ENCODE results near the gene TIGD2. TPM values are rescaled to one million over a fixed set of nuclear protein-coding genes. Genes with fewer than 3 reads are reported as not detected.
A peak's percentile ranks its signal among the peaks of the same experiment; 100 is the strongest.

TIGD2 gene
- total RNA-seq (2014; rRNA removed; shearing (Covaris generic); ENCODE audit: low replicate concordance), result 4.4 and 7.2 TPM in 2 replicates

- DNase-seq, result peak; percentile 94
- no peak within 1 kb of the TSS for H3K27ac ChIP-seq (ENCODE audit: low read length)
- peaks cover 17% of the 10 kb centered on the region for H3K4me1 ChIP-seq (ENCODE audit: low read length)
- H3K4me2 ChIP-seq (ENCODE audit: low read depth, low read length, poor library complexity, severe bottlenecking), result peak within 1 kb of the TSS; percentile 86
- H3K9ac ChIP-seq (ENCODE audit: low read length), result peak within 1 kb of the TSS; percentile 80
- H3K36me3 ChIP-seq (ENCODE audit: insufficient read depth, low read length), result no peaks in the 10 kb centered on the region
- H3K27me3 ChIP-seq (ENCODE audit: low read length), result no peaks in the 10 kb centered on the region
- peak within 1 kb of the TSS; percentile 73 for H3K4me3 ChIP-seq (ENCODE audit: low read length)
- H4K20me1 ChIP-seq (ENCODE audit: insufficient read depth, low read depth, low read length), result no peaks in the 10 kb centered on the region; the same call in 1 of the 2 replicates
- 0 out of 2 replicates have a peak, but pooled peaks cover 3% of the 10 kb centered on the region for H3K9me2 ChIP-seq (replicated peaks; ENCODE audit: insufficient read depth, low read length)
- H3K79me2 ChIP-seq (ENCODE audit: low read length), result no peaks in the 10 kb centered on the region
- no peaks in the 10 kb centered on the region for H3K9me3 ChIP-seq (ENCODE audit: low read length)
- peak within 1 kb of the TSS; percentile 97 for H2AFZ ChIP-seq (ENCODE audit: low read length)
Observed at GRCh38 chr4:89110986-89111832, at the start of gene TIGD2. TIGD2 (plus strand) TSS chr4:89111533; CDS start chr4:89112975, 1,442 bp downstream.

- Histone ChIP-seq H3K27ac (ENCODE audit: low read length) (no peak overlapping the region), H3K9me2 (replicated peaks; ENCODE audit: insufficient read depth, low read length) (no peaks in the 10 kb centered on the region), H3K4me2 (ENCODE audit: low read depth, low read length, poor library complexity, severe bottlenecking) (no peak overlapping the region), H3K9me3 (ENCODE audit: low read length) (no peaks in the 10 kb centered on the region), H4K20me1 (ENCODE audit: insufficient read depth, low read depth, low read length) (no peaks in the 10 kb centered on the region), H3K4me3 (ENCODE audit: low read length) (no peak overlapping the region), H3K4me1 (ENCODE audit: low read length) (no peaks in the 10 kb centered on the region), H2AFZ (ENCODE audit: low read length) (no peak overlapping the region), H3K9ac (ENCODE audit: low read length) (no peak overlapping the region), H3K27me3 (ENCODE audit: low read length) (no peaks in the 10 kb centered on the region), H3K79me2 (ENCODE audit: low read length) (no peaks in the 10 kb centered on the region), H3K36me3 (ENCODE audit: insufficient read depth, low read length) (no peaks in the 10 kb centered on the region)
- DNase-seq, result no peak
Observed at GRCh38 chr4:89064848-89065247, 46.5 kb upstream of the TIGD2 start.

- no peaks in the 10 kb centered on the region for H3K27me3 ChIP-seq (ENCODE audit: low read length)
- H3K4me3 ChIP-seq (ENCODE audit: low read length), result no peak overlapping the region
- H3K9ac ChIP-seq (ENCODE audit: low read length), result no peak overlapping the region
- no peak overlapping the region for H2AFZ ChIP-seq (ENCODE audit: low read length)
- H3K4me2 ChIP-seq (ENCODE audit: low read depth, low read length, poor library complexity, severe bottlenecking), result no peak overlapping the region
- H3K27ac ChIP-seq (ENCODE audit: low read length), result no peak overlapping the region
- H3K4me1 ChIP-seq (ENCODE audit: low read length), result no peaks in the 10 kb centered on the region
- H3K79me2 ChIP-seq (ENCODE audit: low read length), result no peaks in the 10 kb centered on the region
- no peak for DNase-seq
- no peaks in the 10 kb centered on the region for H3K36me3 ChIP-seq (ENCODE audit: insufficient read depth, low read length)
- H3K9me2 ChIP-seq (replicated peaks; ENCODE audit: insufficient read depth, low read length), result no peaks in the 10 kb centered on the region
- H4K20me1 ChIP-seq (ENCODE audit: insufficient read depth, low read depth, low read length), result no peaks in the 10 kb centered on the region
- H3K9me3 ChIP-seq (ENCODE audit: low read length), result no peaks in the 10 kb centered on the region
Observed at GRCh38 chr4:89067417-89067816, 43.9 kb upstream of the TIGD2 start.

- H3K4me3 ChIP-seq (ENCODE audit: low read length), result no peak overlapping the region
- no peak overlapping the region for H3K27ac ChIP-seq (ENCODE audit: low read length)
- H4K20me1 ChIP-seq (ENCODE audit: insufficient read depth, low read depth, low read length), result no peaks in the 10 kb centered on the region
- no peaks in the 10 kb centered on the region for H3K9me2 ChIP-seq (replicated peaks; ENCODE audit: insufficient read depth, low read length)
- DNase-seq, result no peak
- H3K4me1 ChIP-seq (ENCODE audit: low read length), result no peaks in the 10 kb centered on the region
- H3K9ac ChIP-seq (ENCODE audit: low read length), result no peak overlapping the region
- H3K27me3 ChIP-seq (ENCODE audit: low read length), result no peaks in the 10 kb centered on the region
- H3K79me2 ChIP-seq (ENCODE audit: low read length), result no peaks in the 10 kb centered on the region
- H3K4me2 ChIP-seq (ENCODE audit: low read depth, low read length, poor library complexity, severe bottlenecking), result no peak overlapping the region
- H3K36me3 ChIP-seq (ENCODE audit: insufficient read depth, low read length), result no peaks in the 10 kb centered on the region
- no peak overlapping the region for H2AFZ ChIP-seq (ENCODE audit: low read length)
- H3K9me3 ChIP-seq (ENCODE audit: low read length), result no peaks in the 10 kb centered on the region
Observed at GRCh38 chr4:89069481-89069880, 41.9 kb upstream of the TIGD2 start.

GRCh38 chr4:89070041-89070440 is 41.3 kb upstream of the TIGD2 start:
- Histone ChIP-seq H3K27ac (ENCODE audit: low read length) (no peak overlapping the region), H3K9ac (ENCODE audit: low read length) (no peak overlapping the region), H4K20me1 (ENCODE audit: insufficient read depth, low read depth, low read length) (no peaks in the 10 kb centered on the region), H3K79me2 (ENCODE audit: low read length) (no peaks in the 10 kb centered on the region), H3K4me3 (ENCODE audit: low read length) (no peak overlapping the region), H3K27me3 (ENCODE audit: low read length) (no peaks in the 10 kb centered on the region), H2AFZ (ENCODE audit: low read length) (no peak overlapping the region), H3K9me3 (ENCODE audit: low read length) (no peaks in the 10 kb centered on the region), H3K4me1 (ENCODE audit: low read length) (no peaks in the 10 kb centered on the region), H3K36me3 (ENCODE audit: insufficient read depth, low read length) (no peaks in the 10 kb centered on the region), H3K4me2 (ENCODE audit: low read depth, low read length, poor library complexity, severe bottlenecking) (no peak overlapping the region), H3K9me2 (replicated peaks; ENCODE audit: insufficient read depth, low read length) (no peaks in the 10 kb centered on the region)
- no peak for DNase-seq

GRCh38 chr4:89071311-89071710 is 40.0 kb upstream of the TIGD2 start:
- Histone ChIP-seq H3K4me3 (ENCODE audit: low read length) (no peak overlapping the region), H3K27me3 (ENCODE audit: low read length) (peaks cover 3% of the 10 kb centered on the region; the same call in 1 of the 2 replicates), H3K9ac (ENCODE audit: low read length) (no peak overlapping the region), H3K27ac (ENCODE audit: low read length) (no peak overlapping the region), H3K36me3 (ENCODE audit: insufficient read depth, low read length) (no peaks in the 10 kb centered on the region), H3K9me3 (ENCODE audit: low read length) (no peaks in the 10 kb centered on the region), H3K4me1 (ENCODE audit: low read length) (no peaks in the 10 kb centered on the region), H2AFZ (ENCODE audit: low read length) (no peak overlapping the region), H3K4me2 (ENCODE audit: low read depth, low read length, poor library complexity, severe bottlenecking) (no peak overlapping the region), H4K20me1 (ENCODE audit: insufficient read depth, low read depth, low read length) (no peaks in the 10 kb centered on the region), H3K79me2 (ENCODE audit: low read length) (no peaks in the 10 kb centered on the region), H3K9me2 (replicated peaks; ENCODE audit: insufficient read depth, low read length) (no peaks in the 10 kb centered on the region)
- DNase-seq, result no peak

GRCh38 chr4:89072921-89073320 is 38.4 kb upstream of the TIGD2 start:
- Histone ChIP-seq H3K9me2 (replicated peaks; ENCODE audit: insufficient read depth, low read length) (no peaks in the 10 kb centered on the region), H2AFZ (ENCODE audit: low read length) (no peak overlapping the region), H3K27ac (ENCODE audit: low read length) (no peak overlapping the region), H3K4me2 (ENCODE audit: low read depth, low read length, poor library complexity, severe bottlenecking) (no peak overlapping the region), H3K79me2 (ENCODE audit: low read length) (no peaks in the 10 kb centered on the region), H3K4me1 (ENCODE audit: low read length) (no peaks in the 10 kb centered on the region), H4K20me1 (ENCODE audit: insufficient read depth, low read depth, low read length) (no peaks in the 10 kb centered on the region), H3K9me3 (ENCODE audit: low read length) (no peaks in the 10 kb centered on the region; the same call in 1 of the 2 replicates), H3K36me3 (ENCODE audit: insufficient read depth, low read length) (no peaks in the 10 kb centered on the region), H3K27me3 (ENCODE audit: low read length) (peaks cover 3% of the 10 kb centered on the region; the same call in 1 of the 2 replicates), H3K9ac (ENCODE audit: low read length) (no peak overlapping the region), H3K4me3 (ENCODE audit: low read length) (no peak overlapping the region)
- DNase-seq, result no peak

- no peaks in the 10 kb centered on the region for H3K4me1 ChIP-seq (ENCODE audit: low read length)
- no peak overlapping the region for H3K9ac ChIP-seq (ENCODE audit: low read length)
- no peak overlapping the region for H3K4me2 ChIP-seq (ENCODE audit: low read depth, low read length, poor library complexity, severe bottlenecking)
- H3K36me3 ChIP-seq (ENCODE audit: insufficient read depth, low read length), result no peaks in the 10 kb centered on the region
- DNase-seq, result no peak
- no peaks in the 10 kb centered on the region; the same call in 1 of the 2 replicates for H3K9me3 ChIP-seq (ENCODE audit: low read length)
- H2AFZ ChIP-seq (ENCODE audit: low read length), result no peak overlapping the region
- no peaks in the 10 kb centered on the region for H3K79me2 ChIP-seq (ENCODE audit: low read length)
- no peaks in the 10 kb centered on the region for H4K20me1 ChIP-seq (ENCODE audit: insufficient read depth, low read depth, low read length)
- H3K27ac ChIP-seq (ENCODE audit: low read length), result no peak overlapping the region
- H3K27me3 ChIP-seq (ENCODE audit: low read length), result peaks cover 3% of the 10 kb centered on the region; the same call in 1 of the 2 replicates
- H3K9me2 ChIP-seq (replicated peaks; ENCODE audit: insufficient read depth, low read length), result no peaks in the 10 kb centered on the region
- no peak overlapping the region for H3K4me3 ChIP-seq (ENCODE audit: low read length)
Observed at GRCh38 chr4:89077761-89078160, 33.6 kb upstream of the TIGD2 start.

All from Karpas-422 (cell line).